HepG2 (cell line): ENCODE data around the gene SLC19A3. TPM values are rescaled to one million over a fixed set of nuclear protein-coding genes. Genes with fewer than 3 reads are reported as not detected.
A peak's percentile ranks its signal among the peaks of the same experiment; 100 is the strongest.

Source experiments
- BRCA1 ChIP-seq: sonication (generic); formaldehyde crosslinking; IDR thresholded peaks from 2 replicates; pipeline ENCODE4 v1.4.0; 2020; ENCODE audit warnings: missing genetic modification reagents
- CREB1 ChIP-seq, 2 experiments: fragments of 450-650 bp in 1 of 2; IDR thresholded peaks; 2 replicates each; pipeline ENCODE4 v1.6.1; 2016 to 2017; ENCODE audit warnings: control low read depth in 1 of 2, mild to moderate bottlenecking in 1 of 2, missing compliant biosample characterization in 1 of 2, missing genetic modification characterization in 1 of 2
- DNMT3B ChIP-seq: conservative IDR thresholded peaks from 2 replicates; pipeline ENCODE4 v1.6.1; 2016; ENCODE audit warnings: missing biosample characterization, control low read depth
- DPF2 ChIP-seq: sonication (generic); formaldehyde crosslinking; IDR thresholded peaks from 2 replicates; pipeline ENCODE4 v1.4.0; 2020; ENCODE audit warnings: mild to moderate bottlenecking, low read depth, missing genetic modification reagents, borderline replicate concordance
- DR1 ChIP-seq: sonication (generic); formaldehyde crosslinking; IDR thresholded peaks from 2 replicates; pipeline ENCODE4 v1.8.0; 2021; ENCODE audit warnings: mild to moderate bottlenecking, missing genetic modification reagents, inconsistent platforms
- ERF ChIP-seq: IDR thresholded peaks from 2 replicates; pipeline ENCODE4 v1.6.1; 2018; ENCODE audit warnings: missing biosample characterization, missing genetic modification reagents
- HMG20A ChIP-seq: IDR thresholded peaks from 2 replicates; pipeline ENCODE4 v1.6.1; 2016; ENCODE audit warnings: borderline replicate concordance
- NFKBIZ ChIP-seq: IDR thresholded peaks from 2 replicates; pipeline ENCODE4 v1.6.1; 2018; ENCODE audit warnings: missing genetic modification reagents, missing compliant biosample characterization
- NFYC ChIP-seq: IDR thresholded peaks from 2 replicates; pipeline ENCODE4 v1.6.1; 2016; ENCODE audit warnings: missing genetic modification reagents, missing compliant biosample characterization
- NR3C1 ChIP-seq: sonication (generic); formaldehyde crosslinking; IDR thresholded peaks from 2 replicates; pipeline ENCODE4 v1.4.0; 2020; ENCODE audit warnings: missing genetic modification reagents
- ZFP41 ChIP-seq: sonication (generic); formaldehyde crosslinking; IDR thresholded peaks from 2 replicates; pipeline ENCODE4 v1.4.0; 2020; ENCODE audit warnings: mild to moderate bottlenecking, missing genetic modification reagents, borderline replicate concordance
- ZNF816 ChIP-seq: sonication (generic); formaldehyde crosslinking; IDR thresholded peaks from 2 replicates; pipeline ENCODE4 v1.8.0; 2022; ENCODE audit warnings: missing genetic modification reagents, mild to moderate bottlenecking, borderline replicate concordance
- polyA plus RNA-seq, 8 experiments: library from polyadenylated mRNA; depleted of rRNA in 3 of 8; stranded (reverse) in 7 of 8; unstranded in 1 of 8; fragments of >200 nt; fragmentation: Illumina TruSeq in 4 of 8; extraction: Trizol in 4 of 8; gene quantifications; 2 replicates each; pipeline versions ENCODE4 v1.2.1 to v1.2.3, GENCODE V29; 2011 to 2016; ENCODE audit warnings: low read depth in 4 of 8, missing spikeins in 1 of 8, mixed read lengths in 1 of 8; ENCODE audit not compliant: insufficient read depth in 1 of 8
- total RNA-seq, 5 experiments: library from RNA; depleted of rRNA; stranded (reverse); fragments of >200 nt; fragmentation: Illumina TruSeq; extraction: Trizol; gene quantifications; 2 replicates each; pipeline ENCODE4 v1.2.3, GENCODE V29; 2016; ENCODE audit warnings: low read depth in 1 of 5
- TF ChIP-seq, protein P1 (sequence below): IDR thresholded peaks from 2 replicates; pipeline ENCODE4 v1.6.1; 2016
- TF ChIP-seq, protein P2 (sequence below): sonication (generic); formaldehyde crosslinking; IDR thresholded peaks from 2 replicates; pipeline ENCODE4 v1.5.0; 2020; ENCODE audit warnings: missing genetic modification reagents
- TF ChIP-seq, protein P3 (sequence below): IDR thresholded peaks from 2 replicates; pipeline ENCODE4 v1.6.1; 2016; ENCODE audit warnings: low read depth
- TF ChIP-seq, protein P4 (sequence below): sonication (generic); formaldehyde crosslinking; IDR thresholded peaks from 2 replicates; pipeline ENCODE4 v1.5.0; 2020; ENCODE audit warnings: mild to moderate bottlenecking, missing genetic modification reagents, moderate library complexity
- TF ChIP-seq, protein P5 (sequence below): sonication (generic); formaldehyde crosslinking; conservative IDR thresholded peaks from 2 replicates; pipeline ENCODE4 v1.8.0; 2022; ENCODE audit warnings: mild to moderate bottlenecking, moderate library complexity, missing genetic modification reagents
- TF ChIP-seq, protein P6 (sequence below): sonication (generic); formaldehyde crosslinking; IDR thresholded peaks from 2 replicates; pipeline ENCODE4 v1.4.0; 2020; ENCODE audit warnings: missing genetic modification reagents
- TF ChIP-seq, protein P7 (sequence below): IDR thresholded peaks from 2 replicates; pipeline ENCODE4 v1.6.1; 2016; ENCODE audit warnings: low read depth, borderline replicate concordance
- TF ChIP-seq, protein P8 (sequence below): IDR thresholded peaks from 2 replicates; pipeline ENCODE4 v1.6.1; 2016

The SLC19A3 gene
- total and polyA plus RNA-seq, 2 of the 13 experiments (the other 11 are each of a cell fraction or from before 2014, with no cell fraction given), result 2.3 to 5.2 TPM

DNA sequence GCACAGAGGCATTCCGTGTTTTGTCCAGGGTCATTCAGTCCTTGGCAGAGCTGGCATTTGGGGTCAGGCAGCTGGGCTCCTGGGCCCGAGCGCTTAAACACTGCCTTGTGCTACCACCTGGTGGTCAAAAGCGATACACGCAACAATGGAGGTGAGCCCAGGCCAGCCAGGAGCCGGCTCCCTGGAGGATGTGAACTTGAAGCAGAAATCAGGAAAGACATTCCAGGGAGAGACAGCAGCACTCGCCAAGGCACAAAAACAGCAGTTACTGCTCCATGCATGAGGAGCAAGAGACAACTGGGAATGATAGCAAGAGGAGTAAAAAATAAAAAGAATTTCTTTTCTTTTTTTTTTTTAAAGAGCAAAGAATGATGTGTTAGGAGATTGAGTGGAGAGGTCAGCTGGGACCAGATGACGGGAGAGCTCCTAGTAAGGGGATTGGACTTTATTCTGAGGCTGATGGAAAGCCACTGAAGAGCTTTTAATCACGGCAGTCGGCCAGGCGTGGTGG, 48.6 kb upstream of the SLC19A3 start (continued):
- TF ChIP-seq HMG20A (CRISPR knock-in tag), result 0 out of 2 replicates have a peak, but pooled peaks have one; percentile 12
- no peak for TF ChIP-seq NFKBIZ (CRISPR knock-in tag)
- TF ChIP-seq, protein P1, sequence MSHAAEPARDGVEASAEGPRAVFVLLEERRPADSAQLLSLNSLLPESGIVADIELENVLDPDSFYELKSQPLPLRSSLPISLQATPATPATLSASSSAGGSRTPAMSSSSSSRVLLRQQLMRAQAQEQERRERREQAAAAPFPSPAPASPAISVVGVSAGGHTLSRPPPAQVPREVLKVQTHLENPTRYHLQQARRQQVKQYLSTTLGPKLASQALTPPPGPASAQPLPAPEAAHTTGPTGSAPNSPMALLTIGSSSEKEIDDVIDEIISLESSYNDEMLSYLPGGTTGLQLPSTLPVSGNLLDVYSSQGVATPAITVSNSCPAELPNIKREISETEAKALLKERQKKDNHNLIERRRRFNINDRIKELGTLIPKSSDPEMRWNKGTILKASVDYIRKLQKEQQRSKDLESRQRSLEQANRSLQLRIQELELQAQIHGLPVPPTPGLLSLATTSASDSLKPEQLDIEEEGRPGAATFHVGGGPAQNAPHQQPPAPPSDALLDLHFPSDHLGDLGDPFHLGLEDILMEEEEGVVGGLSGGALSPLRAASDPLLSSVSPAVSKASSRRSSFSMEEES (CRISPR knock-in tag), result 0 out of 2 replicates have a peak, but pooled peaks have one; percentile 43
- TF ChIP-seq, protein P2, sequence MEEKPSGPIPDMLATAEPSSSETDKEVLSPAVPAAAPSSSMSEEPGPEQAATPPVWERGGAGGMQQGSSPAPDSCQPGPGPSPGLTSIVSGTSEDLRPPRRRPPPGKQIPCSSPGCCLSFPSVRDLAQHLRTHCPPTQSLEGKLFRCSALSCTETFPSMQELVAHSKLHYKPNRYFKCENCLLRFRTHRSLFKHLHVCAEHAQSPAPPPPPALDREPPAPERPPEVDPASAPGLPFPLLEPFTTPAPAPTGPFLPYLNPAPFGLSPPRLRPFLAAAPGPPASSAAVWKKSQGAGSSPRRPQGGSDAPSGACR, result no peak
- TF ChIP-seq DPF2 (CRISPR knock-in tag), result no peak
- TF ChIP-seq, protein P3, sequence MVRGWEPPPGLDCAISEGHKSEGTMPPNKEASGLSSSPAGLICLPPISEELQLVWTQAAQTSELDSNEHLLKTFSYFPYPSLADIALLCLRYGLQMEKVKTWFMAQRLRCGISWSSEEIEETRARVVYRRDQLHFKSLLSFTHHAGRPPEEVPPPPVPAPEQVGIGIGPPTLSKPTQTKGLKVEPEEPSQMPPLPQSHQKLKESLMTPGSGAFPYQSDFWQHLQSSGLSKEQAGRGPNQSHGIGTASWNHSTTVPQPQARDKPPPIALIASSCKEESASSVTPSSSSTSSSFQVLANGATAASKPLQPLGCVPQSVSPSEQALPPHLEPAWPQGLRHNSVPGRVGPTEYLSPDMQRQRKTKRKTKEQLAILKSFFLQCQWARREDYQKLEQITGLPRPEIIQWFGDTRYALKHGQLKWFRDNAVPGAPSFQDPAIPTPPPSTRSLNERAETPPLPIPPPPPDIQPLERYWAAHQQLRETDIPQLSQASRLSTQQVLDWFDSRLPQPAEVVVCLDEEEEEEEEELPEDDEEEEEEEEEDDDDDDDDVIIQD, result peak; percentile 70
- TF ChIP-seq ZNF816 (CRISPR knock-in tag), result 0 out of 2 replicates have a peak, but pooled peaks have one; percentile 38
- no peak for TF ChIP-seq CREB1 (IDR thresholded peaks at IDR 0.05)
- TF ChIP-seq CREB1 (CRISPR knock-in tag; IDR thresholded peaks at IDR 0.05), result no peak
- TF ChIP-seq, protein P4, sequence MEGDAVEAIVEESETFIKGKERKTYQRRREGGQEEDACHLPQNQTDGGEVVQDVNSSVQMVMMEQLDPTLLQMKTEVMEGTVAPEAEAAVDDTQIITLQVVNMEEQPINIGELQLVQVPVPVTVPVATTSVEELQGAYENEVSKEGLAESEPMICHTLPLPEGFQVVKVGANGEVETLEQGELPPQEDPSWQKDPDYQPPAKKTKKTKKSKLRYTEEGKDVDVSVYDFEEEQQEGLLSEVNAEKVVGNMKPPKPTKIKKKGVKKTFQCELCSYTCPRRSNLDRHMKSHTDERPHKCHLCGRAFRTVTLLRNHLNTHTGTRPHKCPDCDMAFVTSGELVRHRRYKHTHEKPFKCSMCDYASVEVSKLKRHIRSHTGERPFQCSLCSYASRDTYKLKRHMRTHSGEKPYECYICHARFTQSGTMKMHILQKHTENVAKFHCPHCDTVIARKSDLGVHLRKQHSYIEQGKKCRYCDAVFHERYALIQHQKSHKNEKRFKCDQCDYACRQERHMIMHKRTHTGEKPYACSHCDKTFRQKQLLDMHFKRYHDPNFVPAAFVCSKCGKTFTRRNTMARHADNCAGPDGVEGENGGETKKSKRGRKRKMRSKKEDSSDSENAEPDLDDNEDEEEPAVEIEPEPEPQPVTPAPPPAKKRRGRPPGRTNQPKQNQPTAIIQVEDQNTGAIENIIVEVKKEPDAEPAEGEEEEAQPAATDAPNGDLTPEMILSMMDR (CRISPR knock-in tag), result peak; percentile 99
- TF ChIP-seq, protein P5, sequence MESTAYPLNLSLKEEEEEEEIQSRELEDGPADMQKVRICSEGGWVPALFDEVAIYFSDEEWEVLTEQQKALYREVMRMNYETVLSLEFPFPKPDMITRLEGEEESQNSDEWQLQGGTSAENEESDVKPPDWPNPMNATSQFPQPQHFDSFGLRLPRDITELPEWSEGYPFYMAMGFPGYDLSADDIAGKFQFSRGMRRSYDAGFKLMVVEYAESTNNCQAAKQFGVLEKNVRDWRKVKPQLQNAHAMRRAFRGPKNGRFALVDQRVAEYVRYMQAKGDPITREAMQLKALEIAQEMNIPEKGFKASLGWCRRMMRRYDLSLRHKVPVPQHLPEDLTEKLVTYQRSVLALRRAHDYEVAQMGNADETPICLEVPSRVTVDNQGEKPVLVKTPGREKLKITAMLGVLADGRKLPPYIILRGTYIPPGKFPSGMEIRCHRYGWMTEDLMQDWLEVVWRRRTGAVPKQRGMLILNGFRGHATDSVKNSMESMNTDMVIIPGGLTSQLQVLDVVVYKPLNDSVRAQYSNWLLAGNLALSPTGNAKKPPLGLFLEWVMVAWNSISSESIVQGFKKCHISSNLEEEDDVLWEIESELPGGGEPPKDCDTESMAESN, result no peak
- TF ChIP-seq, protein P6, sequence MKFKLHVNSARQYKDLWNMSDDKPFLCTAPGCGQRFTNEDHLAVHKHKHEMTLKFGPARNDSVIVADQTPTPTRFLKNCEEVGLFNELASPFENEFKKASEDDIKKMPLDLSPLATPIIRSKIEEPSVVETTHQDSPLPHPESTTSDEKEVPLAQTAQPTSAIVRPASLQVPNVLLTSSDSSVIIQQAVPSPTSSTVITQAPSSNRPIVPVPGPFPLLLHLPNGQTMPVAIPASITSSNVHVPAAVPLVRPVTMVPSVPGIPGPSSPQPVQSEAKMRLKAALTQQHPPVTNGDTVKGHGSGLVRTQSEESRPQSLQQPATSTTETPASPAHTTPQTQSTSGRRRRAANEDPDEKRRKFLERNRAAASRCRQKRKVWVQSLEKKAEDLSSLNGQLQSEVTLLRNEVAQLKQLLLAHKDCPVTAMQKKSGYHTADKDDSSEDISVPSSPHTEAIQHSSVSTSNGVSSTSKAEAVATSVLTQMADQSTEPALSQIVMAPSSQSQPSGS (CRISPR knock-in tag), result peak; percentile 49; the same call in 1 of the 2 replicates
- 0 out of 2 replicates have a peak, but pooled peaks have one; percentile 65 for TF ChIP-seq DNMT3B (CRISPR knock-in tag)
- no peak for TF ChIP-seq NFYC (CRISPR knock-in tag)
- TF ChIP-seq, protein P7, sequence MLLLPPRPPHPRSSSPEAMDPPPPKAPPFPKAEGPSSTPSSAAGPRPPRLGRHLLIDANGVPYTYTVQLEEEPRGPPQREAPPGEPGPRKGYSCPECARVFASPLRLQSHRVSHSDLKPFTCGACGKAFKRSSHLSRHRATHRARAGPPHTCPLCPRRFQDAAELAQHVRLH, result peak; percentile 77; the same call in 1 of the 2 replicates
- 0 out of 2 replicates have a peak, but pooled peaks have one; percentile 77 for TF ChIP-seq BRCA1 (CRISPR knock-in tag)
- peak; percentile 83 for TF ChIP-seq ERF (CRISPR knock-in tag)
- TF ChIP-seq ZFP41 (CRISPR knock-in tag), result peak; percentile 28; the same call in 1 of the 2 replicates
- no peak for TF ChIP-seq DR1 (CRISPR knock-in tag)
- no peak for TF ChIP-seq NR3C1
- TF ChIP-seq, protein P8, sequence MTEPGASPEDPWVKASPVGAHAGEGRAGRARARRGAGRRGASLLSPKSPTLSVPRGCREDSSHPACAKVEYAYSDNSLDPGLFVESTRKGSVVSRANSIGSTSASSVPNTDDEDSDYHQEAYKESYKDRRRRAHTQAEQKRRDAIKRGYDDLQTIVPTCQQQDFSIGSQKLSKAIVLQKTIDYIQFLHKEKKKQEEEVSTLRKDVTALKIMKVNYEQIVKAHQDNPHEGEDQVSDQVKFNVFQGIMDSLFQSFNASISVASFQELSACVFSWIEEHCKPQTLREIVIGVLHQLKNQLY, result 0 out of 2 replicates have a peak, but pooled peaks have one; percentile 42
